Astrocyte (in vitro differentiated cells and primary cell): ENCODE data around the gene GALNT1. TPM values are rescaled to one million over a fixed set of nuclear protein-coding genes. Genes with fewer than 3 reads are reported as not detected.

Experiments used
- DNase-seq: peaks from one replicate; pipeline ENCODE4 v3.0.0-alpha.2; 2010; ENCODE audit warnings: low read depth
- FAIRE-seq: peaks from 2 replicates; lab custom pipeline; 2011; peaks lifted over from hg19 to GRCh38; lab: Jason Lieb, UNC
- H2AFZ ChIP-seq: 2 replicates; pipeline ENCODE4 v1.6.0; 2012; ENCODE audit warnings: low read depth, low read length, inconsistent platforms
- H3K27ac ChIP-seq: 2 replicates; pipeline ENCODE4 v1.5.1; 2011; ENCODE audit warnings: low read depth, low read length, inconsistent platforms
- H3K27me3 ChIP-seq: 2 replicates; pipeline ENCODE4 v1.6.0; 2011; ENCODE audit warnings: low read length, inconsistent platforms; ENCODE audit not compliant: insufficient read depth
- H3K36me3 ChIP-seq: 2 replicates; pipeline ENCODE4 v1.5.1; 2011; ENCODE audit warnings: low read length, inconsistent platforms; ENCODE audit not compliant: insufficient read depth
- H3K4me1 ChIP-seq: 2 replicates; pipeline ENCODE4 v1.5.1; 2011; ENCODE audit warnings: low read length, inconsistent platforms; ENCODE audit not compliant: insufficient read depth
- H3K4me2 ChIP-seq: 2 replicates; pipeline ENCODE4 v1.6.0; 2012; ENCODE audit warnings: low read length, inconsistent platforms
- H3K4me3 ChIP-seq: 2 replicates; pipeline ENCODE4 v1.5.1; 2011; ENCODE audit warnings: low read depth, mild to moderate bottlenecking, low read length, inconsistent platforms; ENCODE audit not compliant: insufficient read depth
- H3K79me2 ChIP-seq: 2 replicates; pipeline ENCODE4 v1.6.0; 2012; ENCODE audit warnings: mild to moderate bottlenecking, low read length, inconsistent platforms; ENCODE audit not compliant: insufficient read depth
- H3K9ac ChIP-seq: 2 replicates; pipeline ENCODE4 v1.6.0; 2012; ENCODE audit warnings: mild to moderate bottlenecking, low read length, inconsistent platforms
- H3K9me3 ChIP-seq: 2 replicates; pipeline ENCODE4 v1.5.1; 2012; ENCODE audit warnings: low read depth, mild to moderate bottlenecking, low read length, inconsistent platforms; ENCODE audit not compliant: insufficient read depth
- H4K20me1 ChIP-seq: 2 replicates; pipeline ENCODE4 v1.6.0; 2012; ENCODE audit warnings: low read length, inconsistent platforms; ENCODE audit not compliant: insufficient read depth
- H3K27ac Mint-ChIP-seq: one replicate; pipeline ENCODE4 v1.8.0; 2021; ENCODE audit warnings: mild to moderate bottlenecking, mixed read lengths; ENCODE audit not compliant: unreplicated experiment
- H3K27me3 Mint-ChIP-seq: one replicate; pipeline ENCODE4 v1.8.0; 2021; ENCODE audit warnings: low read depth, mixed read lengths; ENCODE audit not compliant: unreplicated experiment
- H3K36me3 Mint-ChIP-seq: one replicate; pipeline ENCODE4 v1.8.0; 2021; ENCODE audit warnings: low read depth, mixed read lengths; ENCODE audit not compliant: unreplicated experiment
- H3K4me1 Mint-ChIP-seq: one replicate; pipeline ENCODE4 v1.8.0; 2021; ENCODE audit warnings: low read depth, mixed read lengths; ENCODE audit not compliant: unreplicated experiment
- H3K4me3 Mint-ChIP-seq: one replicate; pipeline ENCODE4 v1.8.0; 2021; ENCODE audit warnings: mild to moderate bottlenecking, moderate library complexity, mixed read lengths; ENCODE audit not compliant: unreplicated experiment
- H3K9me3 Mint-ChIP-seq: one replicate; pipeline ENCODE4 v1.8.0; 2021; ENCODE audit warnings: mild to moderate bottlenecking, mixed read lengths; ENCODE audit not compliant: unreplicated experiment
- EZH2 ChIP-seq: IDR thresholded peaks from 2 replicates; pipeline ENCODE4 v1.6.1; 2012; ENCODE audit warnings: mild to moderate bottlenecking, low read length, inconsistent platforms; ENCODE audit not compliant: insufficient read depth
- total RNA-seq: library from RNA; stranded (reverse); gene quantifications from 2 replicates; pipeline ENCODE4 v1.2.1, GENCODE V29; 2021
- TF ChIP-seq, protein P1 (sequence below): IDR thresholded peaks from 2 replicates; pipeline ENCODE4 v1.5.1; 2011; ENCODE audit warnings: low read depth, mild to moderate bottlenecking, inconsistent platforms, low read length, moderate library complexity; ENCODE audit not compliant: insufficient read depth

Gene GALNT1
- total RNA-seq, 1 donor from 2014 or later: 127 TPM

DNA sequence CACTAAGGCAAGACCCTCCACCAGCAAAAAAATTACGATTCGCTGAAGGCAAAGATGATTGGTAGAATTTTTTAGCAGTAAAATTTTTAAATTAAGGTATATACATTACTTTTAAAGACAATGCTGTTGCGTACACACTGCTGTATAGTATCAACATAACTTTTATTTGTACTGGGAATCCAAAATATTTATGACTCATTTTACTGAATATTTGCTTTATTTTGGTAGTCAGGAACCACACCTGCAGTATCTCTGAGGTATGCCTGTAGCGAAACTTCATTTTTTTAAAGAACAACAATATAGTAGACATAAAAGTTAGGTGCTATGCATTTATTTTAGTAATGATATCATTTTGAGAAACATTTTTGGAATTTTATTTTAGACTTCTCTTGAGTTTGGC is 57.8 kb downstream of the GALNT1 start:
- no peak overlapping the region for H3K27ac Mint-ChIP-seq
- peaks cover 56% of the 10 kb centered on the region for H3K79me2 ChIP-seq
- TF ChIP-seq, protein P1, sequence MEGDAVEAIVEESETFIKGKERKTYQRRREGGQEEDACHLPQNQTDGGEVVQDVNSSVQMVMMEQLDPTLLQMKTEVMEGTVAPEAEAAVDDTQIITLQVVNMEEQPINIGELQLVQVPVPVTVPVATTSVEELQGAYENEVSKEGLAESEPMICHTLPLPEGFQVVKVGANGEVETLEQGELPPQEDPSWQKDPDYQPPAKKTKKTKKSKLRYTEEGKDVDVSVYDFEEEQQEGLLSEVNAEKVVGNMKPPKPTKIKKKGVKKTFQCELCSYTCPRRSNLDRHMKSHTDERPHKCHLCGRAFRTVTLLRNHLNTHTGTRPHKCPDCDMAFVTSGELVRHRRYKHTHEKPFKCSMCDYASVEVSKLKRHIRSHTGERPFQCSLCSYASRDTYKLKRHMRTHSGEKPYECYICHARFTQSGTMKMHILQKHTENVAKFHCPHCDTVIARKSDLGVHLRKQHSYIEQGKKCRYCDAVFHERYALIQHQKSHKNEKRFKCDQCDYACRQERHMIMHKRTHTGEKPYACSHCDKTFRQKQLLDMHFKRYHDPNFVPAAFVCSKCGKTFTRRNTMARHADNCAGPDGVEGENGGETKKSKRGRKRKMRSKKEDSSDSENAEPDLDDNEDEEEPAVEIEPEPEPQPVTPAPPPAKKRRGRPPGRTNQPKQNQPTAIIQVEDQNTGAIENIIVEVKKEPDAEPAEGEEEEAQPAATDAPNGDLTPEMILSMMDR: no peak
- TF ChIP-seq EZH2: no peak

DNA sequence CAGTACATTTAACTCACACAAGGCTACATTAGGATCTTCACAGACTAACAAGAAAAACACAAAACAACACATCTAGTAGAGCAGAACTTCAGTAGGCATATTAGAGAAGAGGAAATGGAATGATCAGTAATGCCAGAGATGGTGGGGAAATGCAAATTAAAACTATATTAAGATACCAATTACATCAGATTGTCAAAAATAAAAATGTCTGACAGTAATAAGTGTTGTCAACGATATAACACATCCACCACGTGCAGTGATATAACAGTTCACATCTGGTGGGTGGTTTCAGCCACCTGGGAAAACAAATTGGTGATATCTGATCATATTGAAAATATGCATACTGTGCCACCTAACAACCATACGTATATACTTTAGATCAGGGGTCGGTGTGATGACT is 59.9 kb downstream of the GALNT1 start:
- FAIRE-seq: no peak
- no peaks in the 10 kb centered on the region for H3K4me1 ChIP-seq
- Mint-ChIP-seq H3K4me3 (no peak overlapping the region), H3K36me3 (peaks cover 10% of the 10 kb centered on the region), H3K9me3 (peaks cover 6% of the 10 kb centered on the region), H3K4me1 (peaks cover 8% of the 10 kb centered on the region), H3K27me3 (no peaks in the 10 kb centered on the region), H3K27ac (no peak overlapping the region)
- peaks cover 4% of the 10 kb centered on the region for H3K9me3 ChIP-seq
- TF ChIP-seq EZH2: no peak
- TF ChIP-seq, protein P1: no peak
- H3K27me3 ChIP-seq: no peaks in the 10 kb centered on the region
- no peak for DNase-seq
- H4K20me1 ChIP-seq: peaks cover 36% of the 10 kb centered on the region
- no peak overlapping the region for H3K4me2 ChIP-seq
- no peaks in the 10 kb centered on the region for H3K36me3 ChIP-seq
- no peak overlapping the region for H3K9ac ChIP-seq
- H3K27ac ChIP-seq: no peak overlapping the region
- H2AFZ ChIP-seq: no peak overlapping the region
- H3K4me3 ChIP-seq: no peak overlapping the region
- H3K79me2 ChIP-seq: peaks cover 61% of the 10 kb centered on the region

More for the DNA sequence above, 57.8 kb downstream of the GALNT1 start:
- H3K9me3 Mint-ChIP-seq: peaks cover 2% of the 10 kb centered on the region
- Histone ChIP-seq H2AFZ (no peak overlapping the region), H3K27me3 (no peaks in the 10 kb centered on the region), H3K9ac (no peak overlapping the region), H3K27ac (no peak overlapping the region), H3K36me3 (no peaks in the 10 kb centered on the region), H3K4me3 (no peak overlapping the region), H3K4me1 (no peaks in the 10 kb centered on the region), H3K4me2 (no peak overlapping the region), H3K9me3 (peaks cover 4% of the 10 kb centered on the region), H4K20me1 (peaks cover 39% of the 10 kb centered on the region)
- FAIRE-seq (no peak), DNase-seq (no peak)
- no peaks in the 10 kb centered on the region for H3K27me3 Mint-ChIP-seq
- H3K4me1 Mint-ChIP-seq: peaks cover 14% of the 10 kb centered on the region
- H3K36me3 Mint-ChIP-seq: peaks cover 9% of the 10 kb centered on the region
- no peak overlapping the region for H3K4me3 Mint-ChIP-seq

DNA sequence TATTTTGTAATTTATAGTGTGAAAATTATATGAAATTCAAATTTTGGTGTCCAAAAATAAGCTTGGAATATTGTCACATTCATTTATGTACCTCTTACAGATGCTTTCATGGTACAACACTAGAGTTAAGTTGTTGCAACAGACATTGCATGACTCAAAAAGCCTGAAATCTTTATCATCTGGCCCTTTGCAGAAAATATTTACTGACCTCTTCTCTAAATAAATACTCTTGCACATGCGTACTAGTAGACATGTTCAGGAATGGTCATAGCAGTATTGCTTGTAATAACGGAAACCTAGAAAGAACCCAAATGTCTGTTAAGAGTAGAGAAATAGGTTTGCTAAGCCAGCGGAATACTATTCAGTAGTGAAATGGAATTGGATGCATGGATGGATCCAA is 60.4 kb downstream of the GALNT1 start:
- no peak for TF ChIP-seq EZH2
- TF ChIP-seq, protein P1: no peak
- H3K79me2 ChIP-seq: peaks cover 65% of the 10 kb centered on the region
- H3K4me3 Mint-ChIP-seq: no peak overlapping the region
- DNase-seq (no peak), FAIRE-seq (no peak)
- H3K36me3 Mint-ChIP-seq: peaks cover 10% of the 10 kb centered on the region
- no peak overlapping the region for H2AFZ ChIP-seq
- H3K4me2 ChIP-seq: no peak overlapping the region
- H3K27me3 ChIP-seq: no peaks in the 10 kb centered on the region
- H3K27ac ChIP-seq: no peak overlapping the region
- no peaks in the 10 kb centered on the region for H3K27me3 Mint-ChIP-seq
- no peak overlapping the region for H3K27ac Mint-ChIP-seq
- H3K9ac ChIP-seq: no peak overlapping the region
- peaks cover 9% of the 10 kb centered on the region for H3K4me1 Mint-ChIP-seq
- no peaks in the 10 kb centered on the region for H3K36me3 ChIP-seq
- peaks cover 4% of the 10 kb centered on the region for H3K9me3 ChIP-seq
- no peaks in the 10 kb centered on the region for H3K4me1 ChIP-seq
- H3K9me3 Mint-ChIP-seq: peaks cover 6% of the 10 kb centered on the region
- peaks cover 40% of the 10 kb centered on the region for H4K20me1 ChIP-seq
- H3K4me3 ChIP-seq: no peak overlapping the region
